ENCODE measurements around the gene KHNYN.

KHNYN gene

GRCh38 chr14:24397639-24398292 is 32.0 kb upstream of the KHNYN start:
- no peak overlapping the region for H3K4me3 ChIP-seq (ENCODE audit: low read depth, low read length)
- TF ChIP-seq, protein P1, sequence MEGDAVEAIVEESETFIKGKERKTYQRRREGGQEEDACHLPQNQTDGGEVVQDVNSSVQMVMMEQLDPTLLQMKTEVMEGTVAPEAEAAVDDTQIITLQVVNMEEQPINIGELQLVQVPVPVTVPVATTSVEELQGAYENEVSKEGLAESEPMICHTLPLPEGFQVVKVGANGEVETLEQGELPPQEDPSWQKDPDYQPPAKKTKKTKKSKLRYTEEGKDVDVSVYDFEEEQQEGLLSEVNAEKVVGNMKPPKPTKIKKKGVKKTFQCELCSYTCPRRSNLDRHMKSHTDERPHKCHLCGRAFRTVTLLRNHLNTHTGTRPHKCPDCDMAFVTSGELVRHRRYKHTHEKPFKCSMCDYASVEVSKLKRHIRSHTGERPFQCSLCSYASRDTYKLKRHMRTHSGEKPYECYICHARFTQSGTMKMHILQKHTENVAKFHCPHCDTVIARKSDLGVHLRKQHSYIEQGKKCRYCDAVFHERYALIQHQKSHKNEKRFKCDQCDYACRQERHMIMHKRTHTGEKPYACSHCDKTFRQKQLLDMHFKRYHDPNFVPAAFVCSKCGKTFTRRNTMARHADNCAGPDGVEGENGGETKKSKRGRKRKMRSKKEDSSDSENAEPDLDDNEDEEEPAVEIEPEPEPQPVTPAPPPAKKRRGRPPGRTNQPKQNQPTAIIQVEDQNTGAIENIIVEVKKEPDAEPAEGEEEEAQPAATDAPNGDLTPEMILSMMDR (IDR thresholded peaks at IDR 0.05; ENCODE audit: low read depth, low read length): no peak

DNA sequence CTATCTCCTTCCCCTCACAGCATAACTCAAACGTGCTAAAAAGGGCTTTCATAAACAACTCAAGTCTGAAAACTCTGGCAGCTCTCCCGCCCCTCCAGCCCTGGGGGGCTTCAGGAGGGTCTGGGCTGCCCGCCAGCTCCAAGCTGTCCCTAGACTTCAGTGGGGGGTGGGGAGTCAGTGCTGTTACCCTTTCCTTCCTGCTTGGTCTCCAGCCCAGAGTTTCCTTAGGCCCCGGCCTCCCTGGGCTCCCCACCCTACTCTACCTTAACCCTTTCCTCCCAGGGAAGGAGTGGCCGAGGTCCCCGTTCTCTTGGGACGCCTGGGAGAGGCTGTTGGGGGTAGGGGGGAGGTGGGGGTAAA is 31.5 kb upstream of the KHNYN start:
- TF ChIP-seq, protein P1 (IDR thresholded peaks at IDR 0.05; ENCODE audit: low read depth, low read length): no peak
- H3K4me3 ChIP-seq (ENCODE audit: low read depth, low read length): no peak overlapping the region; the same call in 1 of the 2 replicates

GRCh38 chr14:24398653-24399446 is 30.9 kb upstream of the KHNYN start, which contains the start of gene NYNRIN:
TSS of gene NYNRIN (plus strand) at chr14:24399003. CDS start at chr14:24399247, 244 bp downstream.
- peak within 1 kb of the TSS; percentile 64 for H3K4me3 ChIP-seq (ENCODE audit: low read depth, low read length)
- TF ChIP-seq, protein P1 (IDR thresholded peaks at IDR 0.05; ENCODE audit: low read depth, low read length): no peak

DNA sequence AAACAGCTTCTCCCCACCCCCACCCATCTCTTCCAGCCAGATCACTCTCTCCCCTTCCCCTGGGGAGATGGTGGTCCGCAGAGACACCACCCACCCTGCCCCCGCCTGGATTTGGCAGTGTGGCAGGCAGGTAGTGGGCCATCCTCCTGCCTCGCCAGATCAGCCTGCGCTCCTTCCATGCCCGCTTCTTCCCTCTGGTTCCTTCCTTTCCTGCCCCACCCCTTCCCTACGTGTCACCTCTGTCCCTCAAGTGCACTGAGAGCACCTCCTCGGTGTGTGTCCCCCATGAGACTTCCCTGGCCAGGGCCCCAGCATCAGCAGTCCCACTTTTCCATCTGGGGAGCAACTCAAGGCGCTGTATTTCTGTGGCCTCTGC is 30.3 kb upstream of the KHNYN start:
- peak overlapping the region; percentile 64 for H3K4me3 ChIP-seq (ENCODE audit: low read depth, low read length)
- TF ChIP-seq, protein P1 (IDR thresholded peaks at IDR 0.05; ENCODE audit: low read depth, low read length): no peak

DNA sequence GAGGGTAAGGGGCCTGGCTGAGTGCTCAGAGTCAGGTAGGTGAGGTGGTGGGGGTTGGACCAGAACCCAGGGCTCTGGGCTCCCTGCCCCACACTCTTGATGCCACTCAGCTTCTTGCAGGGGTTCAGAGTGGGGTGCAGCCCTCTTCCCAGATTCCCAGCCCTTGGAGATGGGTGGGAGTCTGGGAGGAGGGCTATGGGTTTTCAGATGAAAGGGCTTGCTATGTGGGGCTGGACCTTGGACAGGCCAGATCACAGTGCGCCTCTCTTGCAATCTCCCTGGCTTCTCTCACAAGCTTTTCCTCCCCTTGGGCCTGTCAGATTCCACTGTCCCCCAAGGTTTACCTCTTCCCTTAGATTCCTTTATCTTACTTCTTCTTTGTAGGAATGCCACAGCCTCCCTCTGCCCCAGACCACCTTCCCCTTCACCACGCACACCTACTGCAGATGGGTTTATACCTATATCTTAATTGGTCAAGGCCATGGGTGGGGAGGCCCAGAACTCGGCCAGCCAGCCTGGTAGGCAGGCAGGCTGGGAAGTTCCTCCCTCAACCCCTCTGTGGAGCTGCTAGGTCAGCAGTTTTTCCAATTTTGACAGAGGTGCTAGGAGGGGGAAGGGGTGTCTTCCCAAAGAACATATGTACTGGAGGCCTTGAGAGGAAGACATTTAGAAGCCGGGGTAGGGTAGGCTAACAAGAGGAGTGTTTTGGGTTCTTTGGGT is 29.6 kb upstream of the KHNYN start:
- TF ChIP-seq, protein P1 (IDR thresholded peaks at IDR 0.05; ENCODE audit: low read depth, low read length): no peak
- H3K4me3 ChIP-seq (ENCODE audit: low read depth, low read length): peak overlapping the region; percentile 64

DNA sequence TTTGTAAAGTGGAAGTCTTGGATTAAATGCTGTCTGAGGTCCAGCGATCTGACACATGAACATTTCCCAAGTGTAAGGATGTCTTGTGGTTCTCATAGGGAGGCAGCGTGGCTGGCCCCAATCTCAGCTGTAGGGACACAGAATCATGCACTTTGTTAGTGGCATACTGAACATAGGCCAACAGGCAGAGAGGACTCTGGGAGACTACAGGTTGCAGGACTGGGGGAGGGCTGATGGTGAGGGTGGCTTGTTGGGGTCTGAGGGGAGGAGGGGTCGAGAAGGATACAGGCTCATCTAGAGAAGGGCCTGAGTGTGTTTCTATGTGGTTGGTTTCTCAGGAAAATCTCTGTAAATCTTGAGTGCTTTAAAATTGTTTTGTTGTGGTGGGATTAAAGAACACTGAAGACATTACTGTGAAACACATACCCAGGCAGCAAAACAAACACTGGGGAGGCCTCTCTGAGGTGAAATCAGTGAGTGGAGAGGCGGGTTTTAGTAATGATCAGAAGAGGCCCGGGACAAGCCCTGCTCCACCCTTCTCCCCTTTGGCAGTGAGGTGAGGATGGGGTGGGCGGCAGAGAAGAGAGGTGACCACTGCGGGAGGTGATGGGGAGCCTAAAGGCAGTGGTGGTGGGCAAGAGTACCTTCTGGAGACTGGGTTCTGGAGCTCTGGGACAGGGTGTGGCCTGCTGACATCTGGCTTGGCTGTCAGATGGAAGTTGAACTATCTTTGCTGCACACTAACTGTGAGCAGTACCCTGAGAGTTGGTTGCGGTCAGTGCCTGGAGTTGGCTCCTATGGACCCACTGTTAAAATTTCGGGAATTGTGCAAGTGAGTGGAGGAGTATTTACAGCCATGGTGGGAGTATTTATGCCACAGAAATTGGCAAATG is 27.7 kb upstream of the KHNYN start:
- H3K4me3 ChIP-seq (ENCODE audit: low read depth, low read length): no peak overlapping the region
- TF ChIP-seq, protein P1 (IDR thresholded peaks at IDR 0.05; ENCODE audit: low read depth, low read length): no peak
